Liver (tissue), 9 donors: ENCODE measurements around the gene CDCA3. TPM values are rescaled to one million over a fixed set of nuclear protein-coding genes. Genes with fewer than 3 reads are reported as not detected.

Experiments used
- DNase-seq: peaks from one replicate; pipeline ENCODE4 v3.0.0-alpha.2; 2017; ENCODE audit warnings: low spot score
- H3K27ac ChIP-seq, 2 donors: one replicate each; pipeline ENCODE4 v1.7.0; 2013; ENCODE audit warnings: inconsistent platforms in 2 of 2, low read length in 2 of 2, control low read depth in 1 of 2, low read depth in 1 of 2, mild to moderate bottlenecking in 1 of 2
- H3K27me3 ChIP-seq, 4 donors: one replicate each; pipeline versions ENCODE4 v1.6.1 to v1.7.0; 2013; ENCODE audit warnings: low read length in 3 of 4, inconsistent platforms in 1 of 4, mild to moderate bottlenecking in 1 of 4, moderate library complexity in 1 of 4; ENCODE audit not compliant: control insufficient read depth in 4 of 4, insufficient read depth in 4 of 4
- H3K36me3 ChIP-seq, 4 donors: one replicate each; pipeline versions ENCODE4 v1.6.1 to v1.7.0; 2013; ENCODE audit warnings: low read length in 3 of 4, mild to moderate bottlenecking in 3 of 4, low read depth in 1 of 4, moderate library complexity in 1 of 4; ENCODE audit not compliant: control insufficient read depth in 4 of 4, insufficient read depth in 3 of 4
- H3K4me1 ChIP-seq, 4 donors: one replicate each; pipeline versions ENCODE4 v1.6.1 to v1.7.0; 2013; ENCODE audit warnings: low read length in 3 of 4, mild to moderate bottlenecking in 3 of 4, moderate library complexity in 1 of 4; ENCODE audit not compliant: control insufficient read depth in 4 of 4, insufficient read depth in 4 of 4
- H3K4me3 ChIP-seq, 3 donors: one replicate each; pipeline versions ENCODE4 v1.6.1 to v1.7.0; 2013; ENCODE audit warnings: low read length in 3 of 3, control low read depth in 1 of 3, low read depth in 1 of 3, mild to moderate bottlenecking in 1 of 3
- H3K9ac ChIP-seq, 2 donors: one replicate each; pipeline ENCODE4 v1.7.0; 2013; ENCODE audit warnings: low read length in 2 of 2, mild to moderate bottlenecking in 2 of 2, moderate library complexity in 2 of 2, control low read depth in 1 of 2, low read depth in 1 of 2
- H3K9me3 ChIP-seq, 4 donors: one replicate each; pipeline versions ENCODE4 v1.6.1 to v1.7.0; 2013; ENCODE audit warnings: low read length in 3 of 4; ENCODE audit not compliant: control insufficient read depth in 4 of 4
- EGR1 ChIP-seq, 2 donors: IDR thresholded peaks; 2 replicates each; pipeline ENCODE4 v1.6.1; 2016 to 2018; ENCODE audit warnings: antibody characterized with exemption in 2 of 2, low read depth in 2 of 2
- FOXA2 ChIP-seq: IDR thresholded peaks from 2 replicates; pipeline ENCODE4 v1.6.1; 2016; ENCODE audit warnings: antibody characterized with exemption
- GABPA ChIP-seq, 2 donors: IDR thresholded peaks in 1 of 2; conservative IDR thresholded peaks in 1 of 2; 2 replicates each; pipeline ENCODE4 v1.6.1; 2016; ENCODE audit warnings: antibody characterized with exemption in 2 of 2, mild to moderate bottlenecking in 1 of 2, moderate library complexity in 1 of 2
- NR2F2 ChIP-seq: IDR thresholded peaks from 2 replicates; pipeline ENCODE4 v1.6.1; 2016; ENCODE audit warnings: antibody characterized with exemption
- TAF1 ChIP-seq: conservative IDR thresholded peaks from 2 replicates; pipeline ENCODE4 v1.6.1; 2016; ENCODE audit warnings: antibody characterized with exemption, mild to moderate bottlenecking
- WGBS: extraction: QIAGEN DNeasy Blood & Tissue Kit; methylation state at CpG from one replicate; pipeline ENCODE4 v1.1.7; 2013; 5-methylcytosine and 5-hydroxymethylcytosine counted together
- polyA plus RNA-seq, 2 donors: library from polyadenylated mRNA; stranded (reverse) in 1 of 2; unstranded in 1 of 2; fragments of 200-250 nt in 1 of 2; fragments of >200 nt in 1 of 2; fragmentation: Nextera tagmentation in 1 of 2; extraction: Ambion mirVana in 1 of 2; gene quantifications; one replicate each; pipeline versions ENCODE4 v1.2.1 to v1.2.3, GENCODE V29; 2013 to 2015
- total RNA-seq, 2 donors: library from RNA; depleted of rRNA; stranded (reverse); fragments of >200 nt; gene quantifications; one replicate each; pipeline ENCODE4 v1.2.3, GENCODE V29; 2014
- TF ChIP-seq, protein P1 (sequence below): IDR thresholded peaks from 2 replicates; pipeline ENCODE4 v1.6.1; 2016; ENCODE audit warnings: antibody characterized with exemption
- TF ChIP-seq, protein P2 (sequence below): IDR thresholded peaks from 2 replicates; pipeline ENCODE4 v1.6.1; 2016; ENCODE audit warnings: antibody characterized with exemption
- TF ChIP-seq, protein P3 (sequence below): fragments of 150-350 bp; IDR thresholded peaks from 2 replicates; pipeline ENCODE4 v1.5.1; 2017; ENCODE audit warnings: improper control_type of control experiment, low read depth, low read length; ENCODE audit not compliant: missing input control
- donor health status: healthy.
- donor health status: healthy.
- donor health status: healthy.
- donor health status: healthy.
- donor health status: healthy.

CDCA3 gene
- total and polyA plus RNA-seq, 4 donors: 0.25 to 26.0 (median 2.6) TPM

GRCh38 chr12:6807170-6807569 lies 43.9 kb downstream of the CDCA3 start:
- no peaks in the 10 kb centered on the region for H3K27me3 ChIP-seq
- H3K9me3 ChIP-seq: no peaks in the 10 kb centered on the region
- H3K27ac ChIP-seq: no peak overlapping the region
- no peak for TF ChIP-seq TAF1
- TF ChIP-seq FOXA2: no peak
- TF ChIP-seq GABPA (IDR thresholded peaks at IDR 0.05 in 1 of 2, conservative IDR thresholded peaks at IDR 0.05 in 1 of 2): no peak
- H3K9ac ChIP-seq: no peak overlapping the region
- no peak for DNase-seq
- no peaks in the 10 kb centered on the region for H3K4me1 ChIP-seq
- no peak overlapping the region for H3K4me3 ChIP-seq
- WGBS: 81% methylated on average over 1 of the region's 1 CpG
- no peaks in the 10 kb centered on the region for H3K36me3 ChIP-seq

DNA sequence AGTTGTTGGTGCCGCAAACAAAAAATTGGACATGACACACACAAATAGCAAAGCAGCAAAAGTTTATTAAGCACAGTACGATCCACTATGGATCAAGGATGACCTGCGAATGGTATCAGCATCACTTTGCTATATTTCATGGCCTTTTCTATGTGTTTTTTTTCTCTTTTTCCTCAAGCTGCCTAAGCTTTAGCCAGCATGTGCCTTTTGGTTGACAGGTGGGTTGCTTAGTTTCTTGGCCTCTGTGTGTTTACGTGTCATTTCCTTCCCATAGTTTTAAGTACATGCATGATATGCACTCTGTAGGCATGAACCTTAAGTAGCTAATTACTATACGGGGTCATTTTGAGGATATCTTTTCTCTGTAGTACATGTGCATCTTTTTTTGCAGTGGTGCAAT lies 51.9 kb downstream of the CDCA3 start:
- TF ChIP-seq, protein P1, sequence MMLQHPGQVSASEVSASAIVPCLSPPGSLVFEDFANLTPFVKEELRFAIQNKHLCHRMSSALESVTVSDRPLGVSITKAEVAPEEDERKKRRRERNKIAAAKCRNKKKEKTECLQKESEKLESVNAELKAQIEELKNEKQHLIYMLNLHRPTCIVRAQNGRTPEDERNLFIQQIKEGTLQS: no peak
- TF ChIP-seq EGR1 (IDR thresholded peaks at IDR 0.05; ENCODE audit: low read depth in 2 of 2) (no peak), FOXA2 (no peak), GABPA (IDR thresholded peaks at IDR 0.05 in 1 of 2, conservative IDR thresholded peaks at IDR 0.05 in 1 of 2) (no peak), NR2F2 (no peak)
- TF ChIP-seq, protein P2, sequence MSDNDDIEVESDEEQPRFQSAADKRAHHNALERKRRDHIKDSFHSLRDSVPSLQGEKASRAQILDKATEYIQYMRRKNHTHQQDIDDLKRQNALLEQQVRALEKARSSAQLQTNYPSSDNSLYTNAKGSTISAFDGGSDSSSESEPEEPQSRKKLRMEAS: no peak
- TF ChIP-seq, protein P3, sequence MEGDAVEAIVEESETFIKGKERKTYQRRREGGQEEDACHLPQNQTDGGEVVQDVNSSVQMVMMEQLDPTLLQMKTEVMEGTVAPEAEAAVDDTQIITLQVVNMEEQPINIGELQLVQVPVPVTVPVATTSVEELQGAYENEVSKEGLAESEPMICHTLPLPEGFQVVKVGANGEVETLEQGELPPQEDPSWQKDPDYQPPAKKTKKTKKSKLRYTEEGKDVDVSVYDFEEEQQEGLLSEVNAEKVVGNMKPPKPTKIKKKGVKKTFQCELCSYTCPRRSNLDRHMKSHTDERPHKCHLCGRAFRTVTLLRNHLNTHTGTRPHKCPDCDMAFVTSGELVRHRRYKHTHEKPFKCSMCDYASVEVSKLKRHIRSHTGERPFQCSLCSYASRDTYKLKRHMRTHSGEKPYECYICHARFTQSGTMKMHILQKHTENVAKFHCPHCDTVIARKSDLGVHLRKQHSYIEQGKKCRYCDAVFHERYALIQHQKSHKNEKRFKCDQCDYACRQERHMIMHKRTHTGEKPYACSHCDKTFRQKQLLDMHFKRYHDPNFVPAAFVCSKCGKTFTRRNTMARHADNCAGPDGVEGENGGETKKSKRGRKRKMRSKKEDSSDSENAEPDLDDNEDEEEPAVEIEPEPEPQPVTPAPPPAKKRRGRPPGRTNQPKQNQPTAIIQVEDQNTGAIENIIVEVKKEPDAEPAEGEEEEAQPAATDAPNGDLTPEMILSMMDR: no peak

More for the DNA sequence above, 51.9 kb downstream of the CDCA3 start:
- no peaks in the 10 kb centered on the region for H3K9me3 ChIP-seq
- no peaks in the 10 kb centered on the region for H3K36me3 ChIP-seq
- 87% methylated on average over 5 of the region's 5 CpGs for WGBS
- no peak overlapping the region for H3K4me3 ChIP-seq
- H3K27ac ChIP-seq: no peak overlapping the region
- H3K27me3 ChIP-seq: no peaks in the 10 kb centered on the region
- DNase-seq: no peak
- H3K4me1 ChIP-seq: peaks cover 0 to 9% (median 4%) of the 10 kb centered on the region in 4 donors
- no peak overlapping the region for H3K9ac ChIP-seq

Other genes starting within 250 kb of the CDCA3 start
- gene CHD4, start 243.9 kb downstream of the CDCA3 start, total RNA-seq: 100 to 1,000 TPM; 101 TPM
- gene CHD4, start 243.9 kb downstream of the CDCA3 start, polyA plus RNA-seq: 10 to 100 TPM; 53.6 to 53.8 TPM
- 1 to 10 TPM in 1 of 2 donors, under 1 TPM in 1; 0.84 to 2.0 TPM for gene LPAR5, start 215.3 kb downstream of the CDCA3 start, total RNA-seq
- gene LPAR5, start 215.3 kb downstream of the CDCA3 start, polyA plus RNA-seq: 1 to 10 TPM in 1 of 2 donors, under 1 TPM in 1; 0.58 to 1.3 TPM
- 1 to 10 TPM in 1 of 2 donors, under 1 TPM in 1; 0.50 to 1.5 TPM for gene ACRBP, start 203.9 kb downstream of the CDCA3 start, total RNA-seq
- gene ACRBP, start 203.9 kb downstream of the CDCA3 start, polyA plus RNA-seq: under 1 TPM; 0.39 to 0.80 TPM
- gene ING4, start 188.2 kb downstream of the CDCA3 start, total RNA-seq: 10 to 100 TPM; 14.9 to 15.5 TPM
- gene ING4, start 188.2 kb downstream of the CDCA3 start, polyA plus RNA-seq: 10 to 100 TPM; 13.9 to 18.1 TPM
- 10 to 100 TPM in 1 of 2 donors, 1 to 10 TPM in 1; 8.5 to 11.5 TPM for gene ZNF384, start 161.9 kb downstream of the CDCA3 start, total RNA-seq
- gene ZNF384, start 161.9 kb downstream of the CDCA3 start, polyA plus RNA-seq: 10 to 100 TPM in 1 of 2 donors, 1 to 10 TPM in 1; 3.9 to 12.7 TPM
- not detected for gene PIANP, start 150.5 kb downstream of the CDCA3 start, total RNA-seq
- under 1 TPM in 1 of 2 donors, not detected in 1; 0.03 TPM for gene PIANP, start 150.5 kb downstream of the CDCA3 start, polyA plus RNA-seq
- 10 to 100 TPM; 26.0 to 31.3 TPM for gene COPS7A, start 127.2 kb downstream of the CDCA3 start, total RNA-seq
- gene COPS7A, start 127.2 kb downstream of the CDCA3 start, polyA plus RNA-seq: 10 to 100 TPM; 33.5 to 37.7 TPM
- 100 to 1,000 TPM in 1 of 2 donors, 10 to 100 TPM in 1; 59.6 to 131 TPM for gene MLF2, start 98.1 kb downstream of the CDCA3 start, total RNA-seq
- 100 to 1,000 TPM; 194 to 235 TPM for gene MLF2, start 98.1 kb downstream of the CDCA3 start, polyA plus RNA-seq
- 100 to 1,000 TPM in 1 of 2 donors, 10 to 100 TPM in 1; 26.3 to 106 TPM for gene PTMS, start 84.9 kb downstream of the CDCA3 start, total RNA-seq
- gene PTMS, start 84.9 kb downstream of the CDCA3 start, polyA plus RNA-seq: 100 to 1,000 TPM; 103 to 261 TPM
- gene LAG3, start 78.8 kb downstream of the CDCA3 start, total RNA-seq: under 1 TPM; 0.14 to 0.42 TPM
- gene LAG3, start 78.8 kb downstream of the CDCA3 start, polyA plus RNA-seq: 1 to 10 TPM in 1 of 2 donors, under 1 TPM in 1; 0.53 to 1.2 TPM
- gene CD4, start 61.8 kb downstream of the CDCA3 start, total RNA-seq: 10 to 100 TPM; 22.5 to 44.8 TPM
- 10 to 100 TPM; 15.9 to 41.5 TPM for gene CD4, start 61.8 kb downstream of the CDCA3 start, polyA plus RNA-seq
- gene GPR162, start 29.5 kb downstream of the CDCA3 start, total RNA-seq: 1 to 10 TPM in 1 of 2 donors, under 1 TPM in 1; 0.59 to 2.1 TPM
- gene GPR162, start 29.5 kb downstream of the CDCA3 start, polyA plus RNA-seq: 1 to 10 TPM; 1.4 to 2.4 TPM
- 1 to 10 TPM; 1.5 to 1.9 TPM for gene P3H3, start 22.9 kb downstream of the CDCA3 start, total RNA-seq
- gene P3H3, start 22.9 kb downstream of the CDCA3 start, polyA plus RNA-seq: 1 to 10 TPM in 1 of 2 donors, under 1 TPM in 1; 0.42 to 1.7 TPM
- under 1 TPM in 1 of 2 donors, not detected in 1; under 0.01 TPM for gene GNB3, start 10.4 kb downstream of the CDCA3 start, total RNA-seq
- under 1 TPM in 1 of 2 donors, not detected in 1; 0.12 TPM for gene GNB3, start 10.4 kb downstream of the CDCA3 start, polyA plus RNA-seq
- gene USP5, start 864 bp upstream of the CDCA3 start, total RNA-seq: 10 to 100 TPM; 39.8 to 41.0 TPM
- gene USP5, start 864 bp upstream of the CDCA3 start, polyA plus RNA-seq: 10 to 100 TPM; 15.2 to 31.6 TPM
- gene TPI1, start 16.2 kb upstream of the CDCA3 start, total RNA-seq: 100 to 1,000 TPM; 190 to 252 TPM
- 100 to 1,000 TPM; 540 to 547 TPM for gene TPI1, start 16.2 kb upstream of the CDCA3 start, polyA plus RNA-seq
- gene SPSB2, start 22.0 kb upstream of the CDCA3 start, total RNA-seq: 1 to 10 TPM; 3.2 to 4.3 TPM
- gene SPSB2, start 22.0 kb upstream of the CDCA3 start, polyA plus RNA-seq: 1 to 10 TPM; 3.9 to 4.6 TPM
- 1 to 10 TPM; 2.0 to 3.6 TPM for gene LRRC23, start 53.5 kb upstream of the CDCA3 start, total RNA-seq
- 1 to 10 TPM in 1 of 2 donors, under 1 TPM in 1; 0.92 to 2.3 TPM for gene LRRC23, start 53.5 kb upstream of the CDCA3 start, polyA plus RNA-seq
- 1 to 10 TPM; 1.1 to 3.1 TPM for gene ENO2, start 63.3 kb upstream of the CDCA3 start, total RNA-seq
- 1 to 10 TPM; 1.3 to 1.6 TPM for gene ENO2, start 63.3 kb upstream of the CDCA3 start, polyA plus RNA-seq
- gene ATN1, start 76.7 kb upstream of the CDCA3 start, total RNA-seq: 10 to 100 TPM in 1 of 2 donors, 1 to 10 TPM in 1; 3.6 to 10.2 TPM
- 10 to 100 TPM in 1 of 2 donors, 1 to 10 TPM in 1; 5.6 to 12.6 TPM for gene ATN1, start 76.7 kb upstream of the CDCA3 start, polyA plus RNA-seq
- gene RNU7-1, start 92.5 kb upstream of the CDCA3 start, total RNA-seq: not detected
- gene RNU7-1, start 92.5 kb upstream of the CDCA3 start, polyA plus RNA-seq: not detected
- gene C12orf57, start 92.7 kb upstream of the CDCA3 start, total RNA-seq: 10 to 100 TPM; 49.2 to 53.8 TPM
- 100 to 1,000 TPM in 1 of 2 donors, 10 to 100 TPM in 1; 77.7 to 193 TPM for gene C12orf57, start 92.7 kb upstream of the CDCA3 start, polyA plus RNA-seq
- gene PTPN6, start 100.1 kb upstream of the CDCA3 start, total RNA-seq: 10 to 100 TPM; 19.7 to 41.0 TPM
- 10 to 100 TPM; 15.2 to 19.4 TPM for gene PTPN6, start 100.1 kb upstream of the CDCA3 start, polyA plus RNA-seq
- gene PHB2, start 119.4 kb upstream of the CDCA3 start, total RNA-seq: 10 to 100 TPM; 82.7 to 99.1 TPM
- gene PHB2, start 119.4 kb upstream of the CDCA3 start, polyA plus RNA-seq: 100 to 1,000 TPM; 107 to 133 TPM
- gene EMG1, start 119.6 kb upstream of the CDCA3 start, total RNA-seq: 10 to 100 TPM; 14.7 to 18.0 TPM
- 10 to 100 TPM; 11.5 to 28.6 TPM for gene EMG1, start 119.6 kb upstream of the CDCA3 start, polyA plus RNA-seq
- gene LPCAT3, start 167.2 kb upstream of the CDCA3 start, total RNA-seq: 10 to 100 TPM; 57.7 to 96.5 TPM
- 10 to 100 TPM; 41.9 to 96.3 TPM for gene LPCAT3, start 167.2 kb upstream of the CDCA3 start, polyA plus RNA-seq
- 1,000 to 10,000 TPM in 1 of 2 donors, 100 to 1,000 TPM in 1; 267 to 2,029 TPM for gene C1S, start 209.4 kb upstream of the CDCA3 start, total RNA-seq
- 1,000 to 10,000 TPM; 1,439 to 1,696 TPM for gene C1S, start 209.4 kb upstream of the CDCA3 start, polyA plus RNA-seq
- 1,000 to 10,000 TPM in 1 of 2 donors, 100 to 1,000 TPM in 1; 211 to 1,249 TPM for gene C1R, start 241.2 kb upstream of the CDCA3 start, total RNA-seq
- gene C1R, start 241.2 kb upstream of the CDCA3 start, polyA plus RNA-seq: 1,000 to 10,000 TPM; 1,058 to 1,822 TPM